Astrocyte of the spinal cord (primary cell): Measurements from ENCODE around the gene KLK14.

ENCODE experiments used
- DNase-seq: peaks from one replicate; pipeline ENCODE4 v3.0.0; 2011; ENCODE audit warnings: low read depth, low spot score
- H3K4me3 ChIP-seq: 2 replicates; pipeline ENCODE4 v1.5.1; 2011; ENCODE audit warnings: low read depth, mild to moderate bottlenecking, low read length, moderate library complexity
- in situ Hi-C: cut with HindIII; loops from 2 replicates; pipeline ENCODE4 v1.10.0; 2017; ENCODE audit warnings: low sequenced_read_pairs
- TF ChIP-seq, protein P1 (sequence below): IDR thresholded peaks from 2 replicates; pipeline ENCODE4 v1.5.1; 2012; ENCODE audit warnings: low read depth, mild to moderate bottlenecking, low read length, inconsistent platforms

KLK14 gene

DNA sequence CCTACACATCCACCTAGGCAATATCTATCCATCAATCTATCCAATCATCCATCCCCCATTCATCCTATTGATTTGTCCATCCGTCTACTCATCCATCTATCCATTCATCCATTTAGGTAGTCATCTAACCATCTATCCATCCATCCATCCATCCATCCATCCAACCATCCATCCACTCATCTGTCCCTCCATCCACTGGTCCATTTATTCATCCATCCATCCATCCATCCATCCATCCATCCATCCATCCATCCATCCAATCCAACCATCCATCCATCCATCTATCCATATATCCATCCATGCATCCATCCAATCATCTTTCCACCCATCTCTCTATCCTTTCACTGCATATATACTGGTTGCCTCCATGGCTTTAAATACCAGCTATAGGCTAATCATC is 21.7 kb downstream of the KLK14 start:
- TF ChIP-seq, protein P1, sequence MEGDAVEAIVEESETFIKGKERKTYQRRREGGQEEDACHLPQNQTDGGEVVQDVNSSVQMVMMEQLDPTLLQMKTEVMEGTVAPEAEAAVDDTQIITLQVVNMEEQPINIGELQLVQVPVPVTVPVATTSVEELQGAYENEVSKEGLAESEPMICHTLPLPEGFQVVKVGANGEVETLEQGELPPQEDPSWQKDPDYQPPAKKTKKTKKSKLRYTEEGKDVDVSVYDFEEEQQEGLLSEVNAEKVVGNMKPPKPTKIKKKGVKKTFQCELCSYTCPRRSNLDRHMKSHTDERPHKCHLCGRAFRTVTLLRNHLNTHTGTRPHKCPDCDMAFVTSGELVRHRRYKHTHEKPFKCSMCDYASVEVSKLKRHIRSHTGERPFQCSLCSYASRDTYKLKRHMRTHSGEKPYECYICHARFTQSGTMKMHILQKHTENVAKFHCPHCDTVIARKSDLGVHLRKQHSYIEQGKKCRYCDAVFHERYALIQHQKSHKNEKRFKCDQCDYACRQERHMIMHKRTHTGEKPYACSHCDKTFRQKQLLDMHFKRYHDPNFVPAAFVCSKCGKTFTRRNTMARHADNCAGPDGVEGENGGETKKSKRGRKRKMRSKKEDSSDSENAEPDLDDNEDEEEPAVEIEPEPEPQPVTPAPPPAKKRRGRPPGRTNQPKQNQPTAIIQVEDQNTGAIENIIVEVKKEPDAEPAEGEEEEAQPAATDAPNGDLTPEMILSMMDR: no peak
- no peak for DNase-seq
- H3K4me3 ChIP-seq: no peak overlapping the region
- in situ Hi-C loops: no loop called here

- no peak overlapping the region for H3K4me3 ChIP-seq
- DNase-seq: no peak
- TF ChIP-seq, protein P1: no peak
- in situ Hi-C loops: no loop called here
Observed at GRCh38 chr19:51060336-51060735, 22.4 kb downstream of the KLK14 start.

GRCh38 chr19:51059715-51060114 is 23.0 kb downstream of the KLK14 start:
- TF ChIP-seq, protein P1: no peak
- DNase-seq: no peak
- H3K4me3 ChIP-seq: no peak overlapping the region
- in situ Hi-C loops: no loop called here

DNA sequence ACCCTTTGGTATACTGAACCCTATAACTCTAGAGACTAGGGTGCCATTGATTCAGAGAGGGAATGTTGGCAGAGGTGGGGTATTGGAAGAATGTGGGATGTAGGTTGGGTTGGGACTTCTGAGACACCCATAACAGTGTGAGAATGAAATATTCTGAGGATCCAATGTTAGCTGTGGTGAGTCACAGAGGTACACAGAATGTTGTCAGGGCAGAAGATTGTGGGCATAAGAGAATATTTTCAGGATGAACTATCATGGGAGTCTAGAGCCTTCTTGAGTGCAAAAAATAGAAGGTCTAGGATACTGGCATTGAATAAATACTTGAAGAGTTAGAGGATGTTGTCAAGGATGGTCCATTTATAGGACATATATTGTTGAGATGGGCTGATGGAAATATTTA is 26.8 kb downstream of the KLK14 start:
- in situ Hi-C loops: no loop called here
- H3K4me3 ChIP-seq: no peak overlapping the region
- DNase-seq: no peak
- TF ChIP-seq, protein P1: no peak

GRCh38 chr19:51047031-51047335 is 35.7 kb downstream of the KLK14 start:
- TF ChIP-seq, protein P1: no peak
- H3K4me3 ChIP-seq: no peak overlapping the region
- in situ Hi-C loops: no loop called here
- no peak for DNase-seq

- TF ChIP-seq, protein P1: no peak
- no peak for DNase-seq
- no peak overlapping the region for H3K4me3 ChIP-seq
- in situ Hi-C loops: no loop called here
Observed at GRCh38 chr19:51044327-51044726, 38.4 kb downstream of the KLK14 start.

DNA sequence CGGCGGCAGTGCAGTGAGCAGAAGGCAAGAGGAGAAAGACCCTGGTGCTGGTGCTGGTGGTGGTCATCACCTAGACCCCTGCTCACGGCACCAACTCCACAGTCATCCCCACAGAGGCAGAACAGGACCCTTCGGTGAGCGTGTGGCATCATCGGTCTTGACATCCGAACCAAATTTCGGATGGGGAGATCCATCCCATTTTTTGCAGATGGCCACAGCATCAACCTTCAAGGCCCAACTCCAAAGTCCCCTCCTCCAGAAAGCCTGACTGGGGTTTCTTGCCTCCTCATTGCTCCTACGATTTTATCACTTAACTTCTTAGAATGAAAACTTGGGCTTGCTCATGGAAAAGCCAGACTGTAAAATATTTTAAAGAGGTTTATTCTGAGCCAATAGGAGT is 39.2 kb downstream of the KLK14 start:
- TF ChIP-seq, protein P1: no peak
- no peak for DNase-seq
- H3K4me3 ChIP-seq: no peak overlapping the region
- in situ Hi-C loops: no loop called here
